Activated CD8-positive, alpha-beta memory T cell treated with anti-CD3 and anti-CD28 coated beads for 24 hours (primary cell): Measurements from ENCODE around the gene KRT79.
A peak's percentile ranks its signal among the peaks of the same experiment; 100 is the strongest.
"Not testable (repeated sequence)": the region's sequence is repeated elsewhere in the genome, so short reads cannot be mapped to it uniquely, and the experiment has no call there.

Experiments used
- DNase-seq: peaks from one replicate; pipeline ENCODE4 v3.0.0-alpha.2; 2020

The KRT79 gene

GRCh38 chr12:52860102-52860823 lies 26.2 kb upstream of the KRT79 start:
- no peak for DNase-seq

GRCh38 chr12:52857500-52857899 lies 23.4 kb upstream of the KRT79 start:
- DNase-seq: no peak

- no peak for DNase-seq
Observed at GRCh38 chr12:52856787-52857186, 22.7 kb upstream of the KRT79 start.

GRCh38 chr12:52856077-52856476 lies 22.0 kb upstream of the KRT79 start:
- DNase-seq: not testable (repeated sequence)

- DNase-seq: no peak
Observed at GRCh38 chr12:52851787-52852186, 17.7 kb upstream of the KRT79 start.

- DNase-seq: no peak
Observed at GRCh38 chr12:52850681-52851080, 16.6 kb upstream of the KRT79 start.

GRCh38 chr12:52849511-52849910 lies 15.4 kb upstream of the KRT79 start:
- DNase-seq: no peak

GRCh38 chr12:52848661-52849255 lies 14.6 kb upstream of the KRT79 start, which contains the start of gene KRT78:
TSS of gene KRT78 (minus strand) at chr12:52848994. CDS start at chr12:52848930, 64 bp downstream.
- DNase-seq: no peak

- DNase-seq: no peak
Observed at GRCh38 chr12:52847335-52848102, 13.4 kb upstream of the KRT79 start.

GRCh38 chr12:52846356-52846970 lies 12.4 kb upstream of the KRT79 start:
- no peak for DNase-seq

GRCh38 chr12:52845946-52846345 lies 11.8 kb upstream of the KRT79 start:
- no peak for DNase-seq

- DNase-seq: no peak
Observed at GRCh38 chr12:52844386-52844785, 10.3 kb upstream of the KRT79 start.

GRCh38 chr12:52839436-52840105 lies 5.5 kb upstream of the KRT79 start:
- DNase-seq: no peak

GRCh38 chr12:52838609-52839435 lies 4.7 kb upstream of the KRT79 start:
- no peak for DNase-seq

GRCh38 chr12:52837781-52838608 lies 3.9 kb upstream of the KRT79 start:
- DNase-seq: no peak

- DNase-seq: peak; percentile 71
Observed at GRCh38 chr12:52837413-52837741, 3.3 kb upstream of the KRT79 start.

GRCh38 chr12:52836491-52837412 lies 2.6 kb upstream of the KRT79 start:
- no peak for DNase-seq

GRCh38 chr12:52836042-52836466 lies 1.9 kb upstream of the KRT79 start:
- peak; percentile 89 for DNase-seq

- DNase-seq: peak; percentile 74
Observed at GRCh38 chr12:52835271-52836041, 1.3 kb upstream of the KRT79 start.
